ENCODE results near the gene ESPN.

DNA sequence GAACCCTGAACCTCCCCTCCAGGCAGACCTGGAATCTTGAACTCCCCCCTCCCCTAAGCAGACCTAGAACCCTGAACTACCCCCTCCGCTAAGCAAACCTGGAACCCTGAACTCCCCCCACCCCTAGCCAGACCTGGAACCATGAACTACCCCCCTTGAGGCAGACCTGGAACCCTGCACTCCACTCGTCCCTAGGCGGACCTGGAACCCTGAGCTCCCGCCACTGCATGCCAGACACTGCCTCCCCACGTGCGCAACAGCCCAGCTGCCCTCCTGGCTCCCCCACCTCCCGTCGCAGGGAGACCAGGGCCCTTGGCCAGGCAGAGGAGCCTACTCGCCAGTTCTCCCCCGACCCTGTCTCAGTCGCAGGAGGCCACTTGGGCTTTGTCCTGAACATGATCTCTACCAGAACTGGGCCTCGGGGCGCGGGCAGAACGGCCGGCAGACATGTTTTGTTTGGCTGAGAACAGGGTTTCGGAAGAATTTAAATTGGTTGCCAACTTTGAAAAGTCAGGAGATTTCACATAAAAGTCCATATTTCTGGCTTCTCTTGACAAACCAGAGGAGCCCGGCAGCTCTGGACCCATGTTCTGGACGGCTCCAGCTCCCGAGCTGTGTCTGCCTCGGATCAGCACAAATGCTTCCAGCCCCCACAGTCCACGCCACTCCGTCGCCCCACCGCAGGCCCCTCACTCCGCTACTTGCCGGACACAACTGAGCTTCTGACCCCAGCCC, 76.1 kb downstream of the ESPN start:
- TF ChIP-seq POLR2A (IDR thresholded peaks at IDR 0.05; ENCODE audit: low read depth, low read length) (no peak), POLR2AphosphoS5 (IDR thresholded peaks at IDR 0.05; ENCODE audit: low read depth, low read length) (no peak), TAF1 (IDR thresholded peaks at IDR 0.05; ENCODE audit: borderline replicate concordance, low read depth, low read length) (no peak)

All from GM12892 (cell line).